ENCODE results near the gene GFOD1.

GFOD1 gene

GRCh38 chr6:13351271-13351670, 136.1 kb downstream of the GFOD1 start:
- TF ChIP-seq CTCF (IDR thresholded peaks at IDR 0.05; ENCODE audit: low read depth, low read length): no peak
- no peak for DNase-seq (ENCODE audit: extremely low read depth, low read depth)

- TF ChIP-seq CTCF (IDR thresholded peaks at IDR 0.05; ENCODE audit: low read depth, low read length): no peak
- DNase-seq (ENCODE audit: extremely low read depth, low read depth): no peak
These were observed 137.4 kb downstream of the GFOD1 start for GRCh38 chr6:13349811-13350506.

GRCh38 chr6:13348334-13349113, 138.9 kb downstream of the GFOD1 start:
- no peak for DNase-seq (ENCODE audit: extremely low read depth, low read depth)

GRCh38 chr6:13346245-13346644, 141.2 kb downstream of the GFOD1 start:
- no peak for DNase-seq (ENCODE audit: extremely low read depth, low read depth)
- TF ChIP-seq CTCF (IDR thresholded peaks at IDR 0.05; ENCODE audit: low read depth, low read length): no peak

More at GRCh38 chr6:13348334-13349113, 138.9 kb downstream of the GFOD1 start:
- TF ChIP-seq CTCF (IDR thresholded peaks at IDR 0.05; ENCODE audit: low read depth, low read length): no peak

GRCh38 chr6:13342414-13343019, 144.9 kb downstream of the GFOD1 start:
- DNase-seq (ENCODE audit: extremely low read depth, low read depth): no peak
- TF ChIP-seq CTCF (IDR thresholded peaks at IDR 0.05; ENCODE audit: low read depth, low read length): no peak

GRCh38 chr6:13339863-13340630, 147.4 kb downstream of the GFOD1 start:
- no peak for TF ChIP-seq CTCF (IDR thresholded peaks at IDR 0.05; ENCODE audit: low read depth, low read length)
- no peak for DNase-seq (ENCODE audit: extremely low read depth, low read depth)
